Natural killer cell (primary cell): ENCODE measurements around the gene C15orf62. TPM values are rescaled to one million over a fixed set of nuclear protein-coding genes. Genes with fewer than 3 reads are reported as not detected.

ENCODE experiments used
- ATAC-seq, 3 donors: fragments of 150-1000 bp in 2 of 3; fragments of 200-7000 bp in 1 of 3; cut with Tn5 transposase; 1 replicate in 1 of 3; 2 replicates in 2 of 3; pipeline ENCODE4 v1.10.0; 2021; ENCODE audit warnings: mild to moderate bottlenecking in 2 of 3, moderate library complexity in 2 of 3
- DNase-seq, 2 donors: peaks; one replicate each; pipeline versions ENCODE4 v3.0.0 to v3.0.0-alpha.2; 2013 to 2021; ENCODE audit warnings: mixed read lengths in 1 of 2
- H3K27ac ChIP-seq: one replicate; pipeline ENCODE4 v1.5.1; 2013; ENCODE audit warnings: mild to moderate bottlenecking, low read length
- H3K27me3 ChIP-seq: one replicate; pipeline ENCODE4 v1.6.1; 2013; ENCODE audit warnings: low read length; ENCODE audit not compliant: control insufficient read depth, insufficient read depth
- H3K36me3 ChIP-seq: one replicate; pipeline ENCODE4 v1.6.1; 2013; ENCODE audit warnings: low read length; ENCODE audit not compliant: control insufficient read depth, insufficient read depth
- H3K4me1 ChIP-seq: one replicate; pipeline ENCODE4 v1.6.1; 2013; ENCODE audit warnings: low read length; ENCODE audit not compliant: control insufficient read depth, insufficient read depth
- H3K4me3 ChIP-seq: one replicate; pipeline ENCODE4 v1.5.1; 2013; ENCODE audit warnings: low read length
- H3K9me3 ChIP-seq: one replicate; pipeline ENCODE4 v1.6.1; 2013; ENCODE audit warnings: low read length; ENCODE audit not compliant: control insufficient read depth, insufficient read depth
- H3K27ac Mint-ChIP-seq, 2 donors: one replicate each; pipeline ENCODE4 v1.8.0; 2022; ENCODE audit warnings: mild to moderate bottlenecking in 2 of 2, mixed read lengths in 2 of 2, moderate library complexity in 1 of 2
- H3K27me3 Mint-ChIP-seq, 2 donors: one replicate each; pipeline ENCODE4 v1.8.0; 2022; ENCODE audit warnings: low read depth in 2 of 2, mixed read lengths in 2 of 2
- H3K36me3 Mint-ChIP-seq: one replicate; pipeline ENCODE4 v1.8.0; 2022; ENCODE audit warnings: mixed read lengths
- H3K4me1 Mint-ChIP-seq, 2 donors: one replicate each; pipeline ENCODE4 v1.8.0; 2022; ENCODE audit warnings: mixed read lengths in 2 of 2
- H3K4me3 Mint-ChIP-seq: one replicate; pipeline ENCODE4 v1.8.0; 2022; ENCODE audit warnings: mild to moderate bottlenecking, moderate library complexity, mixed read lengths
- H3K9me3 Mint-ChIP-seq, 2 donors: one replicate each; pipeline ENCODE4 v1.8.0; 2022; ENCODE audit warnings: mixed read lengths in 2 of 2
- CTCF ChIP-seq: fragments of 200-600 bp; IDR thresholded peaks from one replicate; pipeline ENCODE4 v1.8.0; 2022; ENCODE audit warnings: antibody characterized with exemption
- WGBS: methylation state at CpG from one replicate; pipeline ENCODE4 v1.1.7; 2013; ENCODE audit warnings: missing lambda C conversion rate; ENCODE audit not compliant: insufficient coverage; 5-methylcytosine and 5-hydroxymethylcytosine counted together
- intact Hi-C: fragments of 100-400 bp; cut with micrococcal nuclease; formaldehyde crosslinking; loops from one replicate; pipeline ENCODE4 v1.14.2; 2022
- total RNA-seq, 4 donors: library from RNA; stranded (reverse); fragments of 120-200 nt in 1 of 4; gene quantifications; one replicate each; pipeline versions ENCODE4 v1.2.3 to v1.2.4, GENCODE V29; 2013 to 2022

C15orf62 gene
- total RNA-seq, 3 donors from 2014 or later (not counting 1 experiment from before 2014, with no cell fraction given): 0.64 to 1.4 (median 0.80) TPM

GRCh38 chr15:40722934-40723333, 46.8 kb upstream of the C15orf62 start:
- Histone ChIP-seq H3K4me3 (no peak overlapping the region), H3K27me3 (no peaks in the 10 kb centered on the region), H3K4me1 (no peaks in the 10 kb centered on the region), H3K27ac (no peak overlapping the region), H3K36me3 (no peaks in the 10 kb centered on the region), H3K9me3 (no peaks in the 10 kb centered on the region)
- Mint-ChIP-seq H3K27ac (no peak overlapping the region), H3K27me3 (no peaks in the 10 kb centered on the region), H3K4me3 (no peak overlapping the region), H3K9me3 (no peaks in the 10 kb centered on the region), H3K4me1 (no peaks in the 10 kb centered on the region), H3K36me3 (no peaks in the 10 kb centered on the region)
- TF ChIP-seq CTCF: no peak
- DNase-seq (no peak), ATAC-seq (no peak)
- no CpG with 5 or more reads among the region's 2 CpGs for WGBS
- intact Hi-C loops: no loop called here

- Histone ChIP-seq H3K36me3 (no peaks in the 10 kb centered on the region), H3K4me3 (no peak overlapping the region), H3K9me3 (no peaks in the 10 kb centered on the region), H3K4me1 (no peaks in the 10 kb centered on the region), H3K27me3 (no peaks in the 10 kb centered on the region), H3K27ac (no peak overlapping the region)
- Mint-ChIP-seq H3K36me3 (no peaks in the 10 kb centered on the region), H3K27me3 (no peaks in the 10 kb centered on the region), H3K4me3 (no peak overlapping the region), H3K27ac (no peak overlapping the region), H3K9me3 (no peaks in the 10 kb centered on the region), H3K4me1 (no peaks in the 10 kb centered on the region)
- WGBS: no CpG with 5 or more reads among the region's 2 CpGs
- no peak for DNase-seq
- ATAC-seq: no peak
- no peak for TF ChIP-seq CTCF
- intact Hi-C loops: no loop called here
Measured at GRCh38 chr15:40723919-40724318, 45.9 kb upstream of the C15orf62 start.

GRCh38 chr15:40731034-40731433, 38.7 kb upstream of the C15orf62 start:
- TF ChIP-seq CTCF: no peak
- Mint-ChIP-seq H3K4me1 (no peaks in the 10 kb centered on the region), H3K27me3 (no peaks in the 10 kb centered on the region), H3K36me3 (peaks cover 6% of the 10 kb centered on the region), H3K9me3 (no peaks in the 10 kb centered on the region), H3K4me3 (no peak overlapping the region), H3K27ac (no peak overlapping the region)
- intact Hi-C loops: no loop called here
- H3K4me3 ChIP-seq: no peak overlapping the region
- H3K27me3 ChIP-seq: no peaks in the 10 kb centered on the region
- no peaks in the 10 kb centered on the region for H3K4me1 ChIP-seq
- DNase-seq: no peak
- H3K36me3 ChIP-seq: peaks cover 22% of the 10 kb centered on the region
- WGBS: 96% methylated on average over 3 of the region's 3 CpGs
- no peaks in the 10 kb centered on the region for H3K9me3 ChIP-seq
- ATAC-seq: no peak
- H3K27ac ChIP-seq: no peak overlapping the region

- ATAC-seq: no peak
- H3K4me3 Mint-ChIP-seq: no peak overlapping the region
- Histone ChIP-seq H3K9me3 (no peaks in the 10 kb centered on the region), H3K27me3 (no peaks in the 10 kb centered on the region), H3K4me3 (no peak overlapping the region), H3K27ac (no peak overlapping the region), H3K36me3 (peaks cover 60% of the 10 kb centered on the region), H3K4me1 (no peaks in the 10 kb centered on the region)
- intact Hi-C loops: no loop called here
- H3K4me1 Mint-ChIP-seq: no peaks in the 10 kb centered on the region
- peaks cover under 1% of the 10 kb centered on the region for H3K36me3 Mint-ChIP-seq
- no peaks in the 10 kb centered on the region for H3K9me3 Mint-ChIP-seq
- TF ChIP-seq CTCF: no peak
- DNase-seq: no peak
- no peak overlapping the region for H3K27ac Mint-ChIP-seq
- WGBS: 94% methylated on average over 4 of the region's 4 CpGs
- H3K27me3 Mint-ChIP-seq: no peaks in the 10 kb centered on the region
Measured at GRCh38 chr15:40736575-40736974, 33.2 kb upstream of the C15orf62 start.
